ENCODE results near the gene FAM50B.

Gene FAM50B, protein sequence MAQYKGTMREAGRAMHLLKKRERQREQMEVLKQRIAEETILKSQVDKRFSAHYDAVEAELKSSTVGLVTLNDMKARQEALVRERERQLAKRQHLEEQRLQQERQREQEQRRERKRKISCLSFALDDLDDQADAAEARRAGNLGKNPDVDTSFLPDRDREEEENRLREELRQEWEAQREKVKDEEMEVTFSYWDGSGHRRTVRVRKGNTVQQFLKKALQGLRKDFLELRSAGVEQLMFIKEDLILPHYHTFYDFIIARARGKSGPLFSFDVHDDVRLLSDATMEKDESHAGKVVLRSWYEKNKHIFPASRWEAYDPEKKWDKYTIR

DNA sequence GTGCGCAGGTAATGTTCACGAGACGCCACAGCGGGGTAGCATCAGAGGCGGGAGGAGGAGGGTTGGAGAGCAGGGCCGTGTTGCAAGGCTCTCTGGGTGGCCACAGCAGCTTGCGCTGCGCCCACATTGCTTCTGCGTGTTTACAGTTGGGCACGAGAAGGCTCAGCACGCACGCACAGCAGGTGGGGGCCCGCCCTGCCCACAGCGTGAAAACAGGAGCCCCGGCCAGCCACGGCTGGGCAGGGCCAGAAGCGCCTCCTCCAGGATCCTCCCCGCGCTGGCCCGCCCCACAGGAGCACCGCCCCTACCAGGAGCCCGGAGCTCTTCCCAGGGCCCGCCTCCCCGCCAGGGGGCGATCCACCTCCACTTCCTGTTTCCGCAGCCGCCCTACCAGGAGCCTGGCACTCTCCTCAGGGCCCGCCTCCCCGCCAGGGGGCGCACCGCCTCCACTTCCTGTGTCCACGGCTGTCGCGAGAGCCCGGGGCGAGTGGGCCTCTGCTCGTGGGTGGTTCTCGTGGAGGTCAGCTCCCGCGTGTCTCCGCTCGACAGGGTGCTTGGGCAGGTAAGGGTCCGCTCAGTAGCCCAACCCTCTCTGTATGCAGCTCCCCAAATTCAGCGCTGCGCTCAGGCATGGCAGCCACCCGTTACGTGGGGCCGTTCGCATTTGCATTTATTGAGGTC, at the start of gene FAM50B:
FAM50B (plus strand) TSS at position 449 of the 681 bp plus-strand sequence. CDS start 439 bp downstream, outside the sequence.
- DNase-seq: peak; percentile 94

DNA sequence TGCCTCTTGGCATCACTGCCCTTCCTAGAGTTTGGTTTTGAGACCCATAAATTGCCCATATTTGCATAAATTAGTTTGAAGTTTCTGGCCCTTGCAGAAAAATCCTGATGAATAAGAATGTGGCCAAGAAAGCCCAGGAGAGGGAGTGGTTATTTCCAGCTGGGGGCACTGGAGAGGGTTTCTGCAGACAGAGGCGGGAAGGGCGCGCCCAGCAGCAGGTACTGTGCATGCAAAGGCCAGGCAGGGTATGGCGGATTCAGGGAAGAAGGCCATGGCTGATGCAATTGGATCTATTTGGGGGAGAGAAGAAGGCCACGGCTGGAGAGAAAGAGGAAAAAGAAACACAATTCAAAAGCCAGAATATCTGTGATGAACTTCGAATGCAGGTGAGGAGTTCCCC, 49.5 kb upstream of the FAM50B start:
- no peak for DNase-seq

DNA sequence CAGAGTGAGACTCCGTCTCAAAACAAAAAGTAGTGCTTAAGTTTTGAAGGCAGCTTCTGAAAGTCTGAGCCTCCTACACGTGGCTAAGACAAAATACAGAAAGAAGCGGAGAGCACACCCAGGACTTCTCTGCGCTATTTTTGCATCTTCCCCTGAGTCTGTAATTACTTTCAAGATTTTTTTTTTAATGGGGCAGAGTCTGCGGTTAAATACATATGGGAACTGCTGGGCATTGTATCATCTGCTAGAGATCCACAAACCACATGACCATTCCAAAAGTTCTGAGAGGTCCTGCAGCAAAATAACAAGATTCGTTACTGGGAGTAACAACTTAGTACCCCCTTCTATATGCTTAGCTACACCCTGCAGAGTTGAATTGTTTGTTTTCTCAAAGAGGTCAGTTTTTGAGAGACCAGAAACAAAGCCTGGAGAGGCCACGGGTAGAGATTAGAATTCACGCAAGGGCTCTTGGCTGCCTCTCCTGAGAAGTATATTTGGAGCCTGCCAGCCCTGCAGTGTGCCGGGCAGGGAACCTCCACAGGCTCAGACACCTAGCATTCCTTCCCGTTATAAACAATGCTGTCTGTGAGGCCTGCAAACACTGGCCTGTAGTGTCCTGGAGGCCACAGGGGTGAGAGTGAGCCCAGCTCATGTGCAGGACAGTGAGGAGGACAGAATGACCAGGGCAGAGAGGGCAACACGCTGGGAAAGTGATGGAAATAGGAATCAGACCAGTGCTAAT, 48.2 kb upstream of the FAM50B start:
- no peak for DNase-seq

DNA sequence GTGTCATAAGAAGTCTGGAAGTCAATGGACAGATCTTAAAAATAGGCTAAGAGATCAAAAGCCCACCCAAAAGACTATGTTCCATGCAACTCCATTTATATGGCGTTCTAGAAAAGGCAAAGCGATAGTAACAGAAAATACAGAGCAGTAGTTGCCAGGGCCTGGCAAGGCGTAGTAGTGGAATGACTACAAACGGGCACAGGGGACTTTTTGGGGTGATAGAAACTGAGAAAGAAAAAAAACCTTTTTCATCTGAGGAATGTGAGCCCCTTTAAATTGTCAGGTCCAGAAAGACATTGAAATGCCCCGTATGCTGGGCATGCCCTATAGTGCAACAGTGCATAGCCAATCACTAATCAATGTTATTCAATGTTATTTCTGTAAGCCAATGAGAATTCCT, 47.2 kb upstream of the FAM50B start:
- no peak for DNase-seq

DNA sequence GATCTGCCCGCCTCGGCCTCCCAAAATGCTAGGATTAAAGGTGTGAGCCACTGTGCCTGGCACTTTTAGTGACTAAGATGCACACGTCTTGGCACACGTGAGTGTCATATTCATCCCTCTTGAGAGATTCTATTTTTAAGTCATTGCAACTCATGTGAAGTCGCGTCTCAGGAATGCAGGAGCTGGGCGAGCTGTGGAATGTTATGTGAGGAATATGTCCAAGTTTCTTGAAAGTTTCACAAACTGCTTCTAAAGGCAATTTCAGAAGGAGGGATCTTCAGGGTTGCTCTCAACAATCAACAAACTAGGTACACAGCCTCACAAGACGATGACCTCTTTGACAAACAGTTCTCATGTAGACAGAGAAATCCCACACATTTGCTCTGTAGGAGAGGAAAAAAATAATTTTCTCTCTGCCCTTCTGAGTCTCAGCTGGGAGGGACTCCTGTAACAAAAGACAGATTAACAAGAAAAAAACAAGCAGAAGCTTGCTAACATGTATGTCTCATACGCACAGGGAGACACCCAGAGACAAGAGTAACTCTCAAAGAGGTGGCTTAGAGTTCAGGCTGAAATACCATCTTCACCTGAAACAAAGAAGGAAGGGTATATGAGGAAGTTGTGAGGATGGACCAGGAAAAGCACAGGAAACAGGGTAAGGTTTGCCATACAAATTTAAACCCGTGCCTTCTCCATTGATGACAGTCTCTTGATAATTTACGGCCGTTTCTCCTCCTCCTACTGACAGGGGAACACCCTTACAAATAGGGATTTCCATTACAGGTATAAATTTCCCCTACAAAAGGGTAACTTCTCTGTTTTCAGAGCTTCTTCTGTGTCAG, 45.3 kb upstream of the FAM50B start:
- DNase-seq: no peak

DNA sequence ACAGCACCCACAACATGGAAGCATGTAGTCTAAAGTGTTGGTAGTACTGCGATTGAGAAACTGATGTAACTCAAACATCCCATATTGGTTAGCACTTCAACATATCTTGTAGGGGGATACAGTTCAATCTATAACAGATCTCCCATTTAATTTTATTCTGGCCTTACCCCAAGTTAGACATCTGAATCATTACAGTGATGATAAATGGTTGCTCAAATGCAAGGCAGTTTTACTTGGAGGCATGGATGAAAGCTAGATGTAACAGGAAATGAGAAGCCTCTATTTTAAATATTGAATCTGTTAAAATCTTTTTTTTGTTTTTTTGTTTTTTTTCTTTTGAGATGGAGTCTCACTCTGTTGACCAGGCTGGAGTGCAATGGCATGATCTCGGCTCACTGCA, 44.2 kb upstream of the FAM50B start:
- no peak for DNase-seq

DNA sequence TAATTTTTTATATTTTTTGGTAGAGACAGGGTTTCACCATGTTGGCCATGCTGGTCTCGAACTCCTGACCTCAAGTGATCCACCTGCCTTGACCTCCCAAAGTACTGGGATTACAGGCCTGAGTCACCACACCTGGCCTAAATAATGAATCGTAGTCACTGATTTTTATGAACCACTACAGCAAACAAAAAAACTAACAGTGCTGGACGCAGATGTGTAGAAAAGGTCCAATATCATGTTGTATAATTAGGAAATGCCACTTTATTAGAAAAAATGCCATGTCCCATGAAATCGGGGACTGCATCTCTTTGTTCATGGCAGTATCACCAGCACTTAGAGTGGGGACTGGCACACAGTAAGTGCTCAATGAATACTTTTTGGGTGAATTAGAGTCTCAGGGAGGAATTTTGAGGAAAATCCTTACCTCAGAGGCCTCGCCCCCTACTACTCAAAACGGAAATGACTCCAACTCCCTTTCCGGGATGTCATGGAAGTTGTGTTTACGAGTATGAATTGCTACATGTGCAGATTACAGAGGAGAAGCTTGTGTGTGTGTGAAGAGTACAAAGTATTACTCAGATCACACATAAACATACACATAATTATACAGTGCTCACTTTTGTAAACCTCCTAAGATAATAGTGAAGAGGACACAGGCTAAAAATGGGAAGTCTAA, 43.6 kb upstream of the FAM50B start:
- no peak for DNase-seq

DNA sequence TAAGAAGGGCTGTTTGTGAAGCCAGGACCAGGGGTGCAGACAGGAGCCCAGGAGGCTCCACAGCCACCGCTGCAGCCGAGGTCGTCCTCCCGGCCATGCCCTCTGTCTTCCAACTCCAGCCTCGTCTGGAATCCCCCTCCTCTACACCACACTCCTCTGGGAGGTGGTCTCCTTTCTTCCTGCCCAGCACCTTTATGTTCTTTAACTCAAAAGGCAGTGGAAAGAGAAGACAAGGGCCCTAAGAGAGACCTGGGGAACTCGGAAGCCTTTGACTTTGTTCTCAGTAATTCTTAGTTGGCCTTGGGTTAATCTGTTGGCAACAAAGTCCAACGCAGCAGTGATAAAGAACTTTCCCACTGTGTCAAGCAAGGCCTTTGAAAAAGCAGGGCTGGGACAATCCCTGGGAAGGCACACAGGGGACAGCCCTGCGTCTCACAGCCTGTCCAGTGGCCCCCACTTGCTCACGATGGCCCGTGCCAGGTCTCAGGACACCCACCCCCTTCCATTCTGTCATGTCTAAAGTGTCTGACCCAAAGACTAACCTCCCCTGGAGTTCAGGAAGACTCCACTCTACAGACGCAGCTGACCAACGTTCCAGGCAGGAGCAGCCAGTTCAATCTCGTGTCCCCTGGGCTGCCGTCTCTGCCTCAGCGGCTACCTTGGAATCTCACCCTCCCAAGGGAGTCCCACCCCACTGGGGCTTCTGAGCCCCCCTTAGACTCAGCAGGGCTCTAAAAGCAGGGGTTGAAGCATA, 42.8 kb upstream of the FAM50B start:
- no peak for DNase-seq

DNA sequence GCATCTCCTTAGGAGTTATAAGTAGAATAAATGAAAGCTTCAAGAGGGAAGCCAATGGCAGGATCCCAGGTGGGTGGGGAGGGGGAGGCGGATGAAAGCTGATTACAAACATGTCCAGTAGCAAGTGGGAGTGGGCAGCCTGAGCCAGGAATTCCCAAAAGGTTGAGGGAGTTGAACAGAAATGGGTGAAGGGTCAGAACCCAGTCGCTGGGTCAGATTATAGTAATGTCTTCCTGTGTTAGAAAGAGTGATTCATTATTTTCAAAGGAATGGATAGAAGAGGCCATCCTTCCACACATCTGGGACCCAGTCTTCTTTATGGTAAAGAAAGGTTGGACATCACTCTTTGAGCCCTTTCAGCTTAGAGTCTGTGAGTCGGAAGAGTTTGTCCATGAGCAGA, 41.0 kb upstream of the FAM50B start:
- DNase-seq: no peak

DNA sequence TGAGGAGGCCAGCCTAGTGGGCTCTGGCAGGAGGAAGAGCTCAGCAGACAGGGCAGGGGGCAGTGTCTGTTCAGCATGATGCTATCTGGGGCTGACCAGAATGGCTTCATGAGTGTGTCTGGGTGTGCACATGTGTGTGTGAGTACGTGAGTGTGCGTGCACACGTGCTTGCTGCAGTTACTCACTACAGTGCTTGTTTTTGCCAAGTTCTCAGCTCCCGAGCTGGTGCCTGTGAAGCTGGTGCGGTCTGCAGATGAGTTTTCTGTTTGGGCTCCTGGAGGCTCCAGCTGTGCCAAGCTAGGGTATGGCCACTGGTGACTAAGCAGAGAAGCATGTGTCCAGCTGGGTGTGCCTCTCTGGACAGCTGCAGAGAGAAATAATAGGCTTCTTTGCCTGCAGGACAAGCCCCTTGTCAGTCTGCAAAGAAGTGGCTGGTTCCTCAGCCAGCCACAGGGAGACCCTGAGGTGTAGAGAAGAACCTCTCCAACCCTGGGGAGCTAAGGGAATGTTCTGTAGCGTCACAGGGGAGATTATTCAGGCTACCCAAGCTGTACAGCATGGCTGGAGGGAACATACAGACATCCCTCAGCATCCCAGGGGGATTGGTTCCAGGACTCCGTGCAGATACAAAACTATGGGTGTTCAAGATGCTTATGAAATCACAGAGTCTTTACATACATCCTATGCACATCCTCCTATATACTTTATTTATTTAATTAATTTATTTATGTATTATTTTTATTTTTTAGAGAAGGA, 40.2 kb upstream of the FAM50B start:
- DNase-seq: no peak

DNA sequence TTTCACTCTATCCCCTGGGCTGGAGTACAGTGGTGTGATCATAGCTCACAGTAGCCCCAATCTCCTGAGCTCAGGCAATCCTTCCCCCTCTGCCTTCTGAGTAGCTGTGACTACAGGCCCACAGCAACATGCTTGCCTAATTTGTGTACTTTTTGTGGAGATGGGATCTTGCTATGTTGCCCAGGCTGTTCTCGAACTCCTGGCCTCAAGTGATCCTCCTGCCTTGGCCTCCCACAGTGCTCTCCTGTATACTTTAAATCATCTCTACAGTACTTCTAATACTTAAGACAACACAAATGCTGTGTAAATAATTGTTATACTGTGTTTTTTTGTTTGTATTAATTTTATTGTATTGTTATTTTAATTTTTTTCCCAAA, 39.7 kb upstream of the FAM50B start:
- no peak for DNase-seq

DNA sequence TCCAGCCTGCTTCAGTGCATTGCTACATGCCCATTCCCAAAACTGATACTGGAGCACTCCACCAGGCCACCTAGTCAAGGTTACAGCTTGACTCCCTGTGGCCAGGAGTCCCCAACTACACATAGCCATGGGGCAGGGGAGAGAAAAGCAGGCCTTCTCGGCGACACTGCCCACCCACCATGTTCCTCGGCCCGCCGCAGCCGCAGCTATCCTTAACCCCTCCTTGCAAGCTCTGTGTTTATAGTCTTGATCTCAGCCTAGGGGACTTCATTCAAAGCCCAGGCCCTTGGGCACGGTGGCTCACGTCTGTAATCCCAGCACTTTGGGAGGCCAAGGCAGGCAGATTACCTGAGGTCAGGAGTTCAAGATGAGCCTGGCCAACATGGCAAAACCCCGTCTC, 39.2 kb upstream of the FAM50B start:
- no peak for DNase-seq

DNA sequence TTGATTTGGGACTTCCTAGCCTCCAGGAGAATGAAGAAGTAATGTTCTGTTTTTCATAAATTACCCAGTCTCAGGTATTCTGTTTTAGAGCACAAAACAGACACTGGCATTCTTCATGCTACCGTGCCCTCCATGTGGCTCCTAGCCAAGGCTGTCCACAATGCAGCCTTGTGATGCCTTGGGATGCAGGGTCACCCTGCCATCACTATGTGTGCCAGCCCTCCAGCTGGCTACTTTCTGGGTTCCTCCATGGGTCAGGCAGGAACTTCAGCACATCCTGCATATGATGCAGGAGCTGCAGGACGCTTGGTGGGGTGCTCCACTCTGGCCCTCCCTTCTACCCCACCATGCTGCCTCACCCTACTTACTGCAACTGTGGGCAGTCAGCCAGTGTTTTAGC, 38.0 kb upstream of the FAM50B start:
- DNase-seq: no peak

DNA sequence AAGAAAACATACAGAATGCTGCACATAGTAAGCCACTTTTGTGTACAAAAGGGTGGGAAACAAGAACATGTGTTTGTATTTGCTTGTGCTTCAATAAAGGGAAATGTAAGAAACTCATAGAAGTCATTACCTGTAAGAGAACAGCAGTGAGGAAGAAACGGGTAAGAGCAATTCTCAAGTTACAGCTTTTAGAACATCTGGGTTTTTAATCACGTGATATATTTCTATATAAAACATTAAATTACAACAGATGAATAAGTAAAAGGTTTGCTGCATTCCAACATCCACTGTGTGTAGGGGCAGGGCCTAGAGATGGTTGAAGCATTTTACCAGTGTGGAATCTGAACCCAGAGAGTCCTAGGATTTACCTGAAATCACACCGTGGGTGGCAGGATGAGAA, 36.6 kb upstream of the FAM50B start:
- no peak for DNase-seq

DNA sequence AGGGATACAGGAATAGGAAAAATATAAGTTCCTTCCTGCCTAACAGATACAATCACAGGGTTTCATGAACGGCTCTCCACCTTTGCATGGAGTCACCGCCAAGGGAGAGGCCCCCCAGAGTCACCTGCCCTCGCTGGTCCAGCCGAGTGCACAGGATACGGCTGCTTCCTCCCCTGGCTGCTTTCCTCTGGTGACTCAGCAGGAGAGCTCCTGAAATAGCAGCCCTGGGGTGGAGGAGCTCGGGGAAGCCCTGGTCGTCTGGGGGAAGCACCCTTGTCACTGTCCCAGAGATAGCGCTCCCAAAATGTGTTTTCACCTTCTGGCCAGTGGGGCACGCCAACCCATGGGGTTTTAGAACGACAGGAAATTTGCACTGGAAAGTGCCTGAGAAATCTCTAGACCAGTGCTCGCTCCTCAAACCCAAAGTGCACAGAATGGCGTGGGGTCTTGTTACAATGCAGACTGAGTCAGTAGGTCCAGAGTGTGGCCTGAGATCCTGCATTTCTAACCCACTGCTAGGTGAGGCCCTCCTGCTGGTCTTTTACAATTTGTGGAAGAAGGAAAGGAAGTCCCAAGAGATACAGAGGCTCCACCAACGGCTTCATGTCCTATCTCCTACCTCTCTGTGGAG, 35.9 kb upstream of the FAM50B start:
- no peak for DNase-seq

DNA sequence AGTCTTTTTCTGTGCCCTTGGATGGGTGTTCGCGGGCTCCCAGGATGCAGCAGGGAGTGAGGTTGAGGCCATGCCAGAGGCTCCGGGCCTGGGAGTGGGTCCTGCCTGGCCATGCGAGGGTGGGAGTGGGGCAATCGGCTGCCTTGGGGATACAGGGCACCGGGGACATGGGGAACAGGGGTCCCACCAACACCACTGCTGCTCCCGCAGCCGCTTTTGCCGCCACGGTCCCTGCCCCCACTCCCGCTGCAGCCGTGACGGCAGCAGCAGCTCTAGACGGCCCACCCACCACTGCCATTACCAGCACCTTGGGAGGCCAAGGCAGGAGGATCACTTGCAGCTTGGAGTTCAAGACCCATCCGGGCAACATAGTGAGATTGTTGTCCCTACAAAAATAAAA, 35.3 kb upstream of the FAM50B start:
- no peak for DNase-seq

DNA sequence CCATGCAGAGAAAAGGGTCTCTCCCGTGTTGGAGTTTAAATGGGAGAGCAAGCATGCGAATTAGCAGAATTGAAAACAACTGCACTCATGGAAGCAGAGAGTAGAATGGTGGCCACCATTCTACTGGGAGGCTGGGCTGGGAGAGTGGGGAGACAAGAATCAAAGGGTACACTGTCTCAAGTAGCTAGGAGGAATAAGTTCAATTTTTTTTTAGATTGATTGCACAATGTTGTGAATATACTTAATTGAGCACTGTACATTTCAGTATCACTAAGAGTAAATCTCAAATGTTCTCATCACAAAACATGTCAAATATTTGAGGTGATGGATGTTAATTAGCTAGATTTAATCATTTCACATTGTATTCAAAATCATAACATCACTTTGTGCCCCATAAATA, 34.6 kb upstream of the FAM50B start:
- DNase-seq: no peak

DNA sequence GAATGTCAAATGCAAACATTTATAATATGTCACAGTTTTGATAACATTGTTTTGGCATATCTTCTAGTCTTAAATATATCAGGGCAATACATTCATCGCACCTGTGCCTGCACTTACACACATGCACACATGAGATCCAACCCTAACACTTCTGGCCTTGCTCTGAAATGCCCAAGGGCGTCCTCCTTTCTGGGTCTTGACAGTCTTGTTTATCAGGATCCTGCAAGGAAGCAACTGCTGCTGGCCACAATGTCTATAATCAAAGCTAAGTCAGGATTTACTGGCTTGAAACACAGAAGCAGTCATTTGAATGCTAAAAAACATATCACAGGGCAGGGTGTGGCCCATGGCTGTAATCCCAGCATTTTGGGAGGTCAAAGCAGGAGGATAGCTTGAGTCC, 32.9 kb upstream of the FAM50B start:
- DNase-seq: no peak

DNA sequence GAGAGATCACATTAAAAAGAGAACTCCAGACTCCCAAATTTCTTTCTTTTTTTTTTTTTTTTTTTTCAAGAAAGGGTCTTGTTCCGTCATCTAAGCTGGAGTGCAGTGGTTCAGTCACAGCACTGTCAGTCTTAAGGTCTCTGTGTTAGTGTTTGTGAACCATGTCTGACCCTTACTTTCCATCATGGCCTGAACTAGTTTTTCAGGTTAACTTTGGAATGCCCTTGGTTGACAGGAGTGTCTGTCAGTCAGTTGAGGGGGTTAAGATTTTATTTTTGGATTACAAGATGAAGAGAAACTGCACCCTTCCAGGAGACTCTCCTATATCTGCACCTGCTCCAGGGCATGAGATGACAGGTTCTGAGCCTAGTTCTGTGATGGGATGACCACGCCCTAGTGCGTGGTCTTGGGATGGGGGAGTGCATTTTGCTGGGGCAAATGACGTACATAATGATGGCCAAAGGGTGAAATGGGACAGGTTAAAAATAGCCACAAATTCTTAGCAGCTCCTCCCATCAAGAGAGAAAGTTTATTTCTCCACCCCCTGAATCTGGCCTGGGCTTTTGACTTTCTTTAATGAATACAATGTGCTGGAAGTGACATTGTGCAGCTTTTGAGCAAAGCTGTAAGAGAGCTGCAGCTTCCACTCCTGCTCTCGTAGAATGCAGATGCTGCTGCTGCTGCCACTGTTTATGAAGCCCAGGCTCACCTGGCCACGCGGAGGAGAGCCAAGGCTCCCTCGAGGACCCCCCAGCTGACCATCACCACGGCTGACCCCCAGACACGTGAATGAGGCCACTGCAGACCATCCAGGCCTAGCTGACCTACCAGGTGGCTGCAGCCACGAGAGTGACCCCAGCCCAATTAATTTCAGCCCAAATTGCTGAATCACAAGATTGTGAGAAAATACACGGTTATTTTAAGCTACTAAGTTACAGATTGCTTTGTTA, 29.7 kb upstream of the FAM50B start:
- DNase-seq: no peak

Measured in stimulated activated CD8-positive, alpha-beta memory T cell treated with anti-CD3 and anti-CD28 coated beads, Interleukin-4, amount 100 ng/mL, for 48 hours (primary cell).